H1 (cell line): Measurements from ENCODE around the gene SCN10A. TPM values are rescaled to one million over a fixed set of nuclear protein-coding genes. Genes with fewer than 3 reads are reported as not detected.

Experiments used
- CTCF ChIA-PET: fragments of 300-600 bp; sonication (Branson Sonifier 250); formaldehyde crosslinking; loops from one replicate; lab custom pipeline; 2021; ENCODE audit not compliant: partially characterized antibody; lab: Charles Lee
- POLR2A ChIA-PET: fragments of 300-600 bp; sonication (Branson Sonifier 250); formaldehyde crosslinking; loops from one replicate; lab custom pipeline; 2021; ENCODE audit warnings: inconsistent platforms; ENCODE audit not compliant: partially characterized antibody; lab: Charles Lee
- DNase-seq, 2 experiments: peaks; one replicate each; pipeline versions ENCODE4 v3.0.0 to v3.0.0-alpha.2; 2010 to 2022; ENCODE audit warnings: low spot score in 2 of 2, low read depth in 1 of 2, mixed read lengths in 1 of 2
- FAIRE-seq: peaks from 2 replicates; lab custom pipeline; 2011; peaks lifted over from hg19 to GRCh38; lab: Jason Lieb, UNC
- H2AFZ ChIP-seq: 2 replicates; pipeline ENCODE4 v1.8.1; 2012; ENCODE audit warnings: low read length, inconsistent platforms
- H2AK5ac ChIP-seq: 2 replicates; pipeline ENCODE4 v1.6.1; 2013; ENCODE audit warnings: low read depth, low read length
- H2BK120ac ChIP-seq: replicated peaks from 2 replicates; pipeline ENCODE3; 2013; ENCODE audit warnings: low read depth, low read length, inconsistent platforms
- H2BK12ac ChIP-seq: 2 replicates; pipeline ENCODE4 v1.6.1; 2013; ENCODE audit warnings: low read depth, low read length
- H2BK15ac ChIP-seq: 2 replicates; pipeline ENCODE4 v1.6.1; 2013; ENCODE audit warnings: low read length
- H2BK20ac ChIP-seq: 2 replicates; pipeline ENCODE4 v1.6.1; 2013; ENCODE audit warnings: low read length
- H2BK5ac ChIP-seq: 2 replicates; pipeline ENCODE4 v1.6.1; 2013; ENCODE audit warnings: low read depth, low read length
- H3K14ac ChIP-seq: 2 replicates; pipeline ENCODE4 v1.6.1; 2013; ENCODE audit warnings: inconsistent platforms; ENCODE audit not compliant: insufficient read length
- H3K18ac ChIP-seq: 2 replicates; pipeline ENCODE4 v1.6.1; 2013; ENCODE audit warnings: low read length; ENCODE audit errors: extremely low read depth
- H3K23ac ChIP-seq: 2 replicates; pipeline ENCODE4 v1.6.1; 2013; ENCODE audit warnings: inconsistent platforms; ENCODE audit not compliant: insufficient read length
- H3K23me2 ChIP-seq: 2 replicates; pipeline ENCODE4 v1.6.1; 2013; ENCODE audit warnings: low read depth, low read length
- H3K27ac ChIP-seq: 2 replicates; pipeline ENCODE4 v1.6.1; 2011; ENCODE audit warnings: low read depth, low read length, inconsistent platforms
- H3K27me3 ChIP-seq, 4 experiments: replicated peaks in 1 of 4; 1 replicate in 1 of 4; 2 replicates in 3 of 4; pipeline versions ENCODE4 v1.6.1 to v1.8.1; 2011 to 2013; ENCODE audit warnings: low read length in 3 of 4, mild to moderate bottlenecking in 3 of 4, inconsistent platforms in 2 of 4, mixed read lengths in 2 of 4, moderate library complexity in 1 of 4; ENCODE audit not compliant: control insufficient read depth in 3 of 4, insufficient read depth in 3 of 4; ENCODE audit errors: extremely low read depth in 1 of 4
- H3K36me3 ChIP-seq, 4 experiments: 2 replicates each; pipeline versions ENCODE4 v1.6.1 to v1.8.1; 2011 to 2013; ENCODE audit warnings: mild to moderate bottlenecking in 4 of 4, low read length in 3 of 4, moderate library complexity in 2 of 4, control low read depth in 1 of 4, inconsistent platforms in 1 of 4; ENCODE audit not compliant: insufficient read depth in 4 of 4, control insufficient read depth in 2 of 4
- H3K4ac ChIP-seq: replicated peaks from 2 replicates; pipeline ENCODE3; 2013; ENCODE audit warnings: low read length, low read depth, mixed read lengths, inconsistent platforms; ENCODE audit not compliant: insufficient read length
- H3K4me1 ChIP-seq, 4 experiments: replicated peaks in 1 of 4; 1 replicate in 1 of 4; 2 replicates in 3 of 4; pipeline versions ENCODE4 v1.6.1 to v1.8.1; 2011 to 2013; ENCODE audit warnings: low read length in 3 of 4, inconsistent platforms in 2 of 4, mixed read lengths in 1 of 4; ENCODE audit not compliant: insufficient read depth in 4 of 4, control insufficient read depth in 3 of 4
- H3K4me2 ChIP-seq, 2 experiments: 2 replicates each; pipeline versions ENCODE4 v1.6.1 to v1.8.1; 2011 to 2013; ENCODE audit warnings: low read depth in 2 of 2, low read length in 2 of 2, control low read depth in 1 of 2, inconsistent platforms in 1 of 2, mild to moderate bottlenecking in 1 of 2; ENCODE audit not compliant: insufficient read depth in 1 of 2
- H3K4me3 ChIP-seq, 4 experiments: fragments of 200-600, 300-600 bp in 1 of 4; sonication (generic), shearing (Covaris generic), sonication (Bioruptor Twin) in 1 of 4; 2 replicates each; pipeline versions ENCODE4 v1.5.1 to v1.8.1; 2011 to 2016; ENCODE audit warnings: low read length in 4 of 4, low read depth in 3 of 4, control low read depth in 2 of 4, inconsistent platforms in 2 of 4, mild to moderate bottlenecking in 2 of 4, mixed read lengths in 1 of 4, moderate library complexity in 1 of 4; ENCODE audit not compliant: insufficient read depth in 2 of 4; ENCODE audit errors: extremely low read depth in 1 of 4
- H3K56ac ChIP-seq: replicated peaks from 2 replicates; pipeline ENCODE3; 2013; ENCODE audit warnings: low read depth, mild to moderate bottlenecking, mixed read lengths, low read length, inconsistent platforms; ENCODE audit not compliant: insufficient read length
- H3K79me1 ChIP-seq: 2 replicates; pipeline ENCODE4 v1.6.1; 2013; ENCODE audit warnings: low read depth, low read length, control low read depth
- H3K79me2 ChIP-seq, 2 experiments: 2 replicates each; pipeline versions ENCODE4 v1.6.1 to v1.8.1; 2012 to 2013; ENCODE audit warnings: low read length in 2 of 2, mild to moderate bottlenecking in 2 of 2, inconsistent platforms in 1 of 2; ENCODE audit not compliant: insufficient read depth in 2 of 2, control insufficient read depth in 1 of 2
- H3K9ac ChIP-seq, 4 experiments: replicated peaks in 1 of 4; 1 replicate in 1 of 4; 2 replicates in 3 of 4; pipeline versions ENCODE4 v1.6.1 to v1.8.1; 2011 to 2013; ENCODE audit warnings: low read depth in 3 of 4, low read length in 3 of 4, control low read depth in 2 of 4, mild to moderate bottlenecking in 2 of 4, moderate library complexity in 2 of 4, inconsistent platforms in 1 of 4; ENCODE audit errors: extremely low read depth in 1 of 4
- H3K9me3 ChIP-seq, 2 experiments: 2 replicates each; pipeline versions ENCODE4 v1.6.1 to v1.8.1; 2012 to 2013; ENCODE audit warnings: mild to moderate bottlenecking in 2 of 2, moderate library complexity in 2 of 2, control low read depth in 1 of 2, inconsistent platforms in 1 of 2, low read depth in 1 of 2, low read length in 1 of 2, mixed read lengths in 1 of 2; ENCODE audit not compliant: insufficient read depth in 2 of 2
- H4K20me1 ChIP-seq, 2 experiments: replicated peaks in 1 of 2; 2 replicates each; pipeline versions ENCODE3 to v1.8.1; 2011 to 2013; ENCODE audit warnings: inconsistent platforms in 2 of 2, low read length in 2 of 2, mild to moderate bottlenecking in 1 of 2; ENCODE audit not compliant: insufficient read depth in 2 of 2, control insufficient read depth in 1 of 2
- H4K5ac ChIP-seq: 2 replicates; pipeline ENCODE4 v1.6.1; 2013; ENCODE audit warnings: low read length, low read depth, mixed read lengths, inconsistent platforms; ENCODE audit not compliant: insufficient read length
- H4K8ac ChIP-seq: 2 replicates; pipeline ENCODE4 v1.8.0; 2013; ENCODE audit warnings: mild to moderate bottlenecking, moderate library complexity, low read length, inconsistent platforms; ENCODE audit not compliant: insufficient read depth; ENCODE audit errors: extremely low read depth
- H4K91ac ChIP-seq: replicated peaks from 2 replicates; pipeline ENCODE3; 2013; ENCODE audit warnings: low read length, mixed read lengths, inconsistent platforms; ENCODE audit not compliant: insufficient read length
- SAP30 ChIP-seq: fragments of 300-600 bp; sonication (generic); IDR thresholded peaks from 2 replicates; pipeline ENCODE4 v1.7.1; 2012; ENCODE audit warnings: low read length, moderate library complexity, mild to moderate bottlenecking, inconsistent platforms; ENCODE audit not compliant: insufficient read depth, insufficient replicate concordance
- SIX5 ChIP-seq: IDR thresholded peaks from 2 replicates; pipeline ENCODE4 v1.6.1; 2011; ENCODE audit warnings: mild to moderate bottlenecking, low read depth, low read length
- YY1 ChIP-seq: IDR thresholded peaks from 2 replicates; pipeline ENCODE4 v1.6.1; 2011; ENCODE audit warnings: low read depth, mild to moderate bottlenecking, low read length
- WGBS, 2 experiments: shearing (Covaris generic) in 1 of 2; methylation state at CpG; one replicate each; pipeline versions ENCODE4 v1.1.6 to v1.1.7; 2013 to 2015; ENCODE audit warnings: low lambda C conversion rate in 2 of 2, mixed read lengths in 2 of 2, inconsistent platforms in 1 of 2, low coverage in 1 of 2, missing lambda C conversion rate in 1 of 2; ENCODE audit not compliant: insufficient replicate concordance in 2 of 2, insufficient coverage in 1 of 2, insufficient read length in 1 of 2; ENCODE audit errors: extremely low coverage in 1 of 2, missing lambda C conversion rate in 1 of 2; 5-methylcytosine and 5-hydroxymethylcytosine counted together
- polyA plus RNA-seq, 7 experiments: library from polyadenylated mRNA; depleted of rRNA in 3 of 7; stranded (reverse) in 5 of 7; unstranded in 2 of 7; fragments of >200 nt in 5 of 7; fragments of 200-250 nt in 2 of 7; gene quantifications; 1 replicate in 5 of 7; 2 replicates in 1 of 7; 4 replicates in 1 of 7; pipeline versions ENCODE4 v1.2.1 to v1.2.3, GENCODE V29; 2011 to 2013; ENCODE audit warnings: missing spikeins in 2 of 7, mixed read lengths in 2 of 7
- total RNA-seq: library from RNA; stranded (reverse); fragmentation: NEBNext Ultra II Directional; extraction: Animal tissue kit (Norgen Biotek cat#: 25700); gene quantifications from 2 replicates; pipeline ENCODE4 v1.2.1, GENCODE V29; 2021
- TF ChIP-seq, protein P1 (sequence below): IDR thresholded peaks from 2 replicates; pipeline ENCODE4 v1.6.1; 2011; ENCODE audit warnings: low read depth, mild to moderate bottlenecking, low read length; ENCODE audit not compliant: insufficient read depth

Gene SCN10A
- total and polyA plus RNA-seq, 2 of the 8 experiments (the other 6 are each of a cell fraction or from before 2014, with no cell fraction given), result not detected

GRCh38 chr3:38755130-38755529 lies 60.9 kb downstream of the SCN10A start:
- 80% methylated on average over 5 of the region's 5 CpGs; no CpG with 5 or more reads in 1 of the 2 experiments for WGBS, 2 experiments
- no peaks in the 10 kb centered on the region for H3K79me2 ChIP-seq
- no peak overlapping the region for H2BK5ac ChIP-seq
- H2BK20ac ChIP-seq, result no peak overlapping the region
- H4K20me1 ChIP-seq, result no peaks in the 10 kb centered on the region
- no peak overlapping the region for H4K91ac ChIP-seq
- H3K9ac ChIP-seq, result no peak overlapping the region
- no peak overlapping the region for H3K18ac ChIP-seq
- no peak overlapping the region for H2AK5ac ChIP-seq
- H3K14ac ChIP-seq, result no peak overlapping the region
- H4K8ac ChIP-seq, result no peak overlapping the region
- H3K4ac ChIP-seq, result no peak overlapping the region
- H3K79me1 ChIP-seq, result no peaks in the 10 kb centered on the region
- no peaks in the 10 kb centered on the region for H3K23me2 ChIP-seq
- no peak overlapping the region for H2BK120ac ChIP-seq
- H3K9me3 ChIP-seq, result peaks cover 2 to 3% of the 10 kb centered on the region in 2 experiments; a peak in 3 of 4 replicates
- H3K4me3 ChIP-seq, result no peak overlapping the region
- no peak overlapping the region for H2BK15ac ChIP-seq
- no peaks in the 10 kb centered on the region for H3K4me1 ChIP-seq
- no peaks in the 10 kb centered on the region; a peak in 1 of 7 replicates for H3K27me3 ChIP-seq
- H3K36me3 ChIP-seq, result no peaks in the 10 kb centered on the region
- FAIRE-seq (no peak), DNase-seq (peak in 1 of 2 experiments; percentile 44)
- CTCF ChIA-PET, result no interaction called here
- H3K56ac ChIP-seq, result no peak overlapping the region
- POLR2A ChIA-PET, result no interaction called here
- no peak overlapping the region for H4K5ac ChIP-seq
- no peak overlapping the region for H3K27ac ChIP-seq
- H2BK12ac ChIP-seq, result no peak overlapping the region
- no peak overlapping the region for H2AFZ ChIP-seq
- no peak overlapping the region for H3K23ac ChIP-seq
- H3K4me2 ChIP-seq, result no peak overlapping the region
- TF ChIP-seq SAP30 (no peak), SIX5 (no peak), YY1 (no peak)
- TF ChIP-seq, protein P1, sequence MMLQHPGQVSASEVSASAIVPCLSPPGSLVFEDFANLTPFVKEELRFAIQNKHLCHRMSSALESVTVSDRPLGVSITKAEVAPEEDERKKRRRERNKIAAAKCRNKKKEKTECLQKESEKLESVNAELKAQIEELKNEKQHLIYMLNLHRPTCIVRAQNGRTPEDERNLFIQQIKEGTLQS, result no peak
